Vagina (tissue), 2 donors: ENCODE measurements around the gene CD52. TPM values are rescaled to one million over a fixed set of nuclear protein-coding genes. Genes with fewer than 3 reads are reported as not detected.

Experiments used
- DNase-seq, 2 donors: peaks; one replicate each; pipeline ENCODE4 v3.0.0-alpha.2; 2017; ENCODE audit errors: extremely low spot score in 2 of 2
- H3K27ac ChIP-seq: fragments of 200-600 bp; sonication (generic); one replicate; pipeline ENCODE4 v1.5.1; 2019
- H3K27me3 ChIP-seq: fragments of 200-600 bp; sonication (generic); one replicate; pipeline ENCODE4 v1.5.1; 2019
- H3K36me3 ChIP-seq, 2 donors: fragments of 200-600 bp; sonication (generic); one replicate each; pipeline ENCODE4 v1.5.1; 2017 to 2019
- H3K4me1 ChIP-seq: fragments of 200-600 bp; sonication (generic); one replicate; pipeline ENCODE4 v1.5.1; 2019
- H3K4me3 ChIP-seq, 2 donors: fragments of 200-600 bp; sonication (generic); 1 replicate in 1 of 2; 2 replicates in 1 of 2; pipeline ENCODE4 v1.5.1; 2016 to 2019
- H3K9me3 ChIP-seq: fragments of 200-600 bp; sonication (generic); one replicate; pipeline ENCODE4 v1.5.1; 2019
- CTCF ChIP-seq, 3 experiments: fragments of 450-650 bp in 2 of 3; fragments of 200-600 bp in 1 of 3; sonication (generic) in 1 of 3; IDR thresholded peaks; one replicate each; pipeline ENCODE4 v1.5.1; 2017 to 2019; ENCODE audit warnings: antibody characterized with exemption in 3 of 3, mild to moderate bottlenecking in 2 of 3, moderate library complexity in 2 of 3
- POLR2A ChIP-seq, 2 donors: fragments of 450-650 bp; IDR thresholded peaks; one replicate each; pipeline ENCODE4 v1.6.1; 2017; ENCODE audit warnings: antibody characterized with exemption in 2 of 2, mild to moderate bottlenecking in 2 of 2, moderate library complexity in 2 of 2
- POLR2AphosphoS5 ChIP-seq, 2 donors: sonication (generic); formaldehyde crosslinking; IDR thresholded peaks; one replicate each; pipeline ENCODE4 v1.9.0; 2017; ENCODE audit warnings: antibody characterized with exemption in 2 of 2, mild to moderate bottlenecking in 2 of 2, low read depth in 1 of 2; ENCODE audit not compliant: insufficient read depth in 1 of 2
- intact Hi-C: fragments of 100-400 bp; cut with DNase I; formaldehyde crosslinking; loops from one replicate; pipeline ENCODE4 v1.15.1; 2023
- total RNA-seq: library from RNA; depleted of rRNA; stranded (reverse); fragments of >200 nt; gene quantifications from one replicate; pipeline ENCODE4 v1.2.3, GENCODE V29; 2016

Gene CD52
- total RNA-seq, 1 donor from 2014 or later = 8.1 TPM

GRCh38 chr1:26275580-26276431 lies 42.0 kb upstream of the CD52 start:
- TF ChIP-seq CTCF (IDR thresholded peaks at IDR 0.05) = peak; percentile 74 to 95 (median 88)
- TF ChIP-seq POLR2AphosphoS5 (IDR thresholded peaks at IDR 0.05; ENCODE audit: insufficient read depth in 1 of 2, low read depth in 1 of 2) = peak in 1 of 2 donors; percentile 58
- TF ChIP-seq POLR2A (IDR thresholded peaks at IDR 0.05) = no peak
- Histone ChIP-seq H3K4me1 (peaks cover 57% of the 10 kb centered on the region), H3K27ac (peak overlapping the region; percentile 95), H3K4me3 (no peak overlapping the region), H3K36me3 (no peaks in the 10 kb centered on the region), H3K9me3 (no peaks in the 10 kb centered on the region), H3K27me3 (no peaks in the 10 kb centered on the region)
- no peak for DNase-seq
- intact Hi-C loops = no loop called here

DNA sequence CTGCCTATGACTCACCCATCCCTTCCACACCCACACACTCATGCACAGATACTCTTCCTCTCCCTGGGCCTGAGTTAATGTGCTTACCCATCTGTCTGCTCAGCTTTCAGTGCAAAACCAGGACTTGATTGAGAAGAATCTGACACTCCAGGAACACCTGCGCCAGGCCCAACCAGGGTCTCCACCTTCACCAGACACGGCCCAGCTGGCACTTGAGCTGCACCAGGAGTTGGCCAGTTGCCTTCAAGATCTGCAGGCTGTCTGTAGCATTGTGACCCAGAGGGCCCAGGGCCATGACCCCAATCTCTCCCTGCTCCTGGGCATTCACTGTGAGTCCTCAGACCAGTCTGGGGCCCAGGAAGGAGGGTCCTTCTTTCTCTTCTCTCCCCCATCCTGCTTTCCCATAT lies 41.3 kb upstream of the CD52 start:
- peaks cover 63% of the 10 kb centered on the region for H3K4me1 ChIP-seq
- H3K4me3 ChIP-seq = no peak overlapping the region
- DNase-seq = peak in 1 of 2 donors; percentile 93
- peaks cover 0 to 2% of the 10 kb centered on the region in 2 donors for H3K36me3 ChIP-seq
- no peak for TF ChIP-seq POLR2A (IDR thresholded peaks at IDR 0.05)
- TF ChIP-seq POLR2AphosphoS5 (IDR thresholded peaks at IDR 0.05; ENCODE audit: insufficient read depth in 1 of 2, low read depth in 1 of 2) = peak in 1 of 2 donors; percentile 34
- no peak for TF ChIP-seq CTCF (IDR thresholded peaks at IDR 0.05)
- H3K27me3 ChIP-seq = no peaks in the 10 kb centered on the region
- H3K27ac ChIP-seq = peak overlapping the region; percentile 95
- intact Hi-C loops = no loop called here
- no peaks in the 10 kb centered on the region for H3K9me3 ChIP-seq

GRCh38 chr1:26277261-26277661 lies 40.5 kb upstream of the CD52 start:
- intact Hi-C loops = no loop called here
- Histone ChIP-seq H3K27ac (peak overlapping the region; percentile 95), H3K9me3 (no peaks in the 10 kb centered on the region), H3K27me3 (no peaks in the 10 kb centered on the region), H3K4me1 (peaks cover 71% of the 10 kb centered on the region), H3K36me3 (peaks cover 0 to 8% of the 10 kb centered on the region in 2 donors), H3K4me3 (no peak overlapping the region)
- DNase-seq = no peak
- TF ChIP-seq POLR2AphosphoS5 (IDR thresholded peaks at IDR 0.05; ENCODE audit: insufficient read depth in 1 of 2, low read depth in 1 of 2) (no peak), POLR2A (IDR thresholded peaks at IDR 0.05) (no peak), CTCF (IDR thresholded peaks at IDR 0.05) (no peak)

- DNase-seq = no peak
- peaks cover 0 to 8% of the 10 kb centered on the region in 2 donors for H3K36me3 ChIP-seq
- peaks cover 76% of the 10 kb centered on the region for H3K4me1 ChIP-seq
- H3K27me3 ChIP-seq = no peaks in the 10 kb centered on the region
- TF ChIP-seq POLR2AphosphoS5 (IDR thresholded peaks at IDR 0.05; ENCODE audit: insufficient read depth in 1 of 2, low read depth in 1 of 2) (no peak), POLR2A (IDR thresholded peaks at IDR 0.05) (no peak), CTCF (IDR thresholded peaks at IDR 0.05) (no peak)
- no peaks in the 10 kb centered on the region for H3K9me3 ChIP-seq
- intact Hi-C loops = no loop called here
- no peak overlapping the region for H3K4me3 ChIP-seq
- H3K27ac ChIP-seq = peak overlapping the region; percentile 95
Measured at GRCh38 chr1:26277719-26278118, 40.0 kb upstream of the CD52 start.

DNA sequence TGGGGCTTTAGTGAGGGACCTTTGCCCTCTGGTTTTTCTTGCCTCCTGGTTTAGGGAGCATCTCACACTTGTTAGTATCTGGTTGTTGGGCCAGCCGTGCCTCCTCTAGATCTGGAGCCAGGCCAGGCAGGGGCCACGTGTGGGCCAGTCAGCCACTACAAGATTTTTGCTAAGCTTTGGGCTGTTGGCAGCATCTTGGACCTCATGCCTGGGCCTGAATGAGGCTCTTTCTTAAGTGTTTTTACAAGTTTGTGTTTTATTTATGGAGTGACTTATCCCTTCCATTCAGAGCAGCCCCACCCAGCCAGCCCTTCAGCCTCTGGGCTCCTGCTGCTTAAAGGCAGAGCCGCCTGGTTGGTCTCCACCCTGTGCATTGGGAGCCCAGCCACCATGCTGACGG lies 39.5 kb upstream of the CD52 start:
- peak in 1 of 2 donors; percentile 95 for DNase-seq
- intact Hi-C loops = no loop called here
- Histone ChIP-seq H3K27me3 (no peaks in the 10 kb centered on the region), H3K4me1 (peaks cover 81% of the 10 kb centered on the region), H3K36me3 (peaks cover 0 to 8% of the 10 kb centered on the region in 2 donors), H3K27ac (peak overlapping the region; percentile 95), H3K9me3 (no peaks in the 10 kb centered on the region), H3K4me3 (no peak overlapping the region)
- TF ChIP-seq POLR2AphosphoS5 (IDR thresholded peaks at IDR 0.05; ENCODE audit: insufficient read depth in 1 of 2, low read depth in 1 of 2) (peak; percentile 69 to 71), POLR2A (IDR thresholded peaks at IDR 0.05) (no peak)
